ENCODE data around the gene GGT5. TPM values are rescaled to one million over a fixed set of nuclear protein-coding genes. Genes with fewer than 3 reads are reported as not detected.
"Not testable (repeated sequence)": the region's sequence is repeated elsewhere in the genome, so short reads cannot be mapped to it uniquely, and the experiment has no call there.

GGT5 gene
- total RNA-seq, 1 donor from 2014 or later, result 2.9 TPM

GRCh38 chr22:24209016-24209415, 35.9 kb downstream of the GGT5 start:
- DNase-seq (ENCODE audit: low spot score in 2 of 2, unreplicated experiment in 2 of 2), result no peak
- no peaks in the 10 kb centered on the region for H3K36me3 Mint-ChIP-seq
- H3K27me3 Mint-ChIP-seq (ENCODE audit: low read depth), result no peaks in the 10 kb centered on the region
- no peak overlapping the region for H3K4me3 Mint-ChIP-seq
- no peak overlapping the region for H3K27ac Mint-ChIP-seq
- no peak for TF ChIP-seq CTCF (IDR thresholded peaks at IDR 0.05; ENCODE audit: unreplicated experiment)
- H3K9me3 Mint-ChIP-seq, result peaks cover 16% of the 10 kb centered on the region
- H3K4me1 Mint-ChIP-seq, result peaks cover 29% of the 10 kb centered on the region

GRCh38 chr22:24208012-24208749, 36.7 kb downstream of the GGT5 start:
- DNase-seq (ENCODE audit: low spot score in 2 of 2, unreplicated experiment in 2 of 2), result no peak
- H3K27me3 Mint-ChIP-seq (ENCODE audit: low read depth), result no peaks in the 10 kb centered on the region
- peak overlapping the region; percentile 91 for H3K27ac Mint-ChIP-seq
- TF ChIP-seq CTCF (IDR thresholded peaks at IDR 0.05; ENCODE audit: unreplicated experiment), result no peak
- no peaks in the 10 kb centered on the region for H3K36me3 Mint-ChIP-seq
- no peak overlapping the region for H3K4me3 Mint-ChIP-seq
- H3K9me3 Mint-ChIP-seq, result peaks cover 19% of the 10 kb centered on the region
- peaks cover 29% of the 10 kb centered on the region for H3K4me1 Mint-ChIP-seq

- TF ChIP-seq CTCF (IDR thresholded peaks at IDR 0.05; ENCODE audit: unreplicated experiment), result no peak
- H3K4me1 Mint-ChIP-seq, result peaks cover 29% of the 10 kb centered on the region
Observed at GRCh38 chr22:24207264-24208011, 37.4 kb downstream of the GGT5 start.

GRCh38 chr22:24206460-24207263, 38.2 kb downstream of the GGT5 start:
- not testable (repeated sequence) for H3K4me3 Mint-ChIP-seq; H3K27me3 Mint-ChIP-seq (ENCODE audit: low read depth)

More at GRCh38 chr22:24207264-24208011, 37.4 kb downstream of the GGT5 start:
- DNase-seq (ENCODE audit: low spot score in 2 of 2, unreplicated experiment in 2 of 2), result no peak
- Mint-ChIP-seq H3K36me3 (no peaks in the 10 kb centered on the region), H3K27ac (peak overlapping the region; percentile 91), H3K4me3 (no peak overlapping the region), H3K27me3 (ENCODE audit: low read depth) (no peaks in the 10 kb centered on the region), H3K9me3 (peaks cover 19% of the 10 kb centered on the region)

GRCh38 chr22:24205438-24206195, 39.3 kb downstream of the GGT5 start:
- no peak for TF ChIP-seq CTCF (IDR thresholded peaks at IDR 0.05; ENCODE audit: unreplicated experiment)
- peak overlapping the region; percentile 8 for H3K27ac Mint-ChIP-seq
- no peak for DNase-seq (ENCODE audit: low spot score in 2 of 2, unreplicated experiment in 2 of 2)
- no peaks in the 10 kb centered on the region for H3K36me3 Mint-ChIP-seq
- H3K9me3 Mint-ChIP-seq, result peaks cover 19% of the 10 kb centered on the region
- H3K4me3 Mint-ChIP-seq, result no peak overlapping the region
- peaks cover 29% of the 10 kb centered on the region for H3K4me1 Mint-ChIP-seq
- H3K27me3 Mint-ChIP-seq (ENCODE audit: low read depth), result no peaks in the 10 kb centered on the region

More at GRCh38 chr22:24206460-24207263, 38.2 kb downstream of the GGT5 start:
- Mint-ChIP-seq H3K4me1 (peaks cover 33% of the 10 kb centered on the region), H3K9me3 (peaks cover 19% of the 10 kb centered on the region), H3K27ac (peak overlapping the region; percentile 91)
- H3K36me3 Mint-ChIP-seq; DNase-seq (ENCODE audit: low spot score in 2 of 2, unreplicated experiment in 2 of 2): not testable (repeated sequence)

- not testable (repeated sequence) for H3K36me3 Mint-ChIP-seq; H3K4me3 Mint-ChIP-seq; H3K27me3 Mint-ChIP-seq (ENCODE audit: low read depth); DNase-seq (ENCODE audit: low spot score in 2 of 2, unreplicated experiment in 2 of 2); H3K27ac Mint-ChIP-seq
- Mint-ChIP-seq H3K4me1 (peaks cover 28% of the 10 kb centered on the region), H3K9me3 (peaks cover 19% of the 10 kb centered on the region)
Observed at GRCh38 chr22:24203856-24204255, 41.0 kb downstream of the GGT5 start.
